Bronchial epithelial cell (primary cell): ENCODE data around the gene ADGRA1. TPM values are rescaled to one million over a fixed set of nuclear protein-coding genes. Genes with fewer than 3 reads are reported as not detected.

Experiments used
- DNase-seq: peaks from one replicate; pipeline ENCODE4 v3.0.0-alpha.2; 2010; ENCODE audit warnings: low read depth
- FAIRE-seq: peaks from 2 replicates; lab custom pipeline; 2011; peaks lifted over from hg19 to GRCh38; lab: Jason Lieb, UNC
- H3K27me3 ChIP-seq: 2 replicates; pipeline ENCODE4 v1.5.1; 2011; ENCODE audit warnings: low read length; ENCODE audit not compliant: control insufficient read depth, insufficient read depth
- H3K36me3 ChIP-seq: 2 replicates; pipeline ENCODE4 v1.5.1; 2011; ENCODE audit warnings: low read length; ENCODE audit not compliant: control insufficient read depth, insufficient read depth
- H3K4me3 ChIP-seq: 2 replicates; pipeline ENCODE4 v1.5.1; 2011; ENCODE audit warnings: mild to moderate bottlenecking, low read depth, low read length, control low read depth
- total RNA-seq: library from RNA; depleted of rRNA; stranded (reverse); fragments of >200 nt; gene quantifications from 2 replicates; pipeline ENCODE4 v1.2.1, GENCODE V29; 2014
- TF ChIP-seq, protein P1 (sequence below): IDR thresholded peaks from 2 replicates; pipeline ENCODE4 v1.5.1; 2011; ENCODE audit warnings: mild to moderate bottlenecking, moderate library complexity, low read length, control low read depth, inconsistent platforms; ENCODE audit not compliant: insufficient read depth, severe bottlenecking

ADGRA1 gene
- not detected in 2 replicates for total RNA-seq

DNA sequence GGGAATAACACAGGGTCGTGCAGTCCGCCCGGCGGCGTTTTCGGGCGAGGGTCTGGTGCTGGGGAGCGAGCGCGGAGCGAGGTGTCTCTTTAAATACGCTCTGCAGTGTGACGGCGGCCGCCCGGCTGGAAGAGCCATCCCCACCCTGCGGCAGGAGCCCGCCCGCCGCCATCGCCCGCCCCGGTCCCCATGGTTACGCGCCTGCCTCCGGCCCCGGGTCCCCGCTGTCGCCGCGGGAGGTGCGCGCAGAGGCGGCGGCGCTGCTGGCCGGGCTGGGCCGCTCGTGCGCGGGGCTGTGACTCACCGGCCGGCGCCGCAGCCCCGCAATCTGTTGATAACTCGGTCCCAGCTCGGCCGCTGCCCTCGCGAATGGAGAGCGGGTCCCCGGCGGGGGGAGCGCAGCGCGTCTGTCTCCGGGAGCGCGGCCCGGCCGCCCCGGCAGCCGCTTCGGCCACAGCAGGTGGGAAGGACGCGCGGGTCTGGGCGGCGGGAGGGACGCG lies at the start of gene ADGRA1:
Gene ADGRA1, plus strand, starts transcription at position 246 of the 500 bp plus-strand sequence. CDS start 986 bp downstream, outside the sequence.
- TF ChIP-seq, protein P1, sequence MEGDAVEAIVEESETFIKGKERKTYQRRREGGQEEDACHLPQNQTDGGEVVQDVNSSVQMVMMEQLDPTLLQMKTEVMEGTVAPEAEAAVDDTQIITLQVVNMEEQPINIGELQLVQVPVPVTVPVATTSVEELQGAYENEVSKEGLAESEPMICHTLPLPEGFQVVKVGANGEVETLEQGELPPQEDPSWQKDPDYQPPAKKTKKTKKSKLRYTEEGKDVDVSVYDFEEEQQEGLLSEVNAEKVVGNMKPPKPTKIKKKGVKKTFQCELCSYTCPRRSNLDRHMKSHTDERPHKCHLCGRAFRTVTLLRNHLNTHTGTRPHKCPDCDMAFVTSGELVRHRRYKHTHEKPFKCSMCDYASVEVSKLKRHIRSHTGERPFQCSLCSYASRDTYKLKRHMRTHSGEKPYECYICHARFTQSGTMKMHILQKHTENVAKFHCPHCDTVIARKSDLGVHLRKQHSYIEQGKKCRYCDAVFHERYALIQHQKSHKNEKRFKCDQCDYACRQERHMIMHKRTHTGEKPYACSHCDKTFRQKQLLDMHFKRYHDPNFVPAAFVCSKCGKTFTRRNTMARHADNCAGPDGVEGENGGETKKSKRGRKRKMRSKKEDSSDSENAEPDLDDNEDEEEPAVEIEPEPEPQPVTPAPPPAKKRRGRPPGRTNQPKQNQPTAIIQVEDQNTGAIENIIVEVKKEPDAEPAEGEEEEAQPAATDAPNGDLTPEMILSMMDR = no peak
- no peaks in the 10 kb centered on the region for H3K27me3 ChIP-seq
- no peaks in the 10 kb centered on the region for H3K36me3 ChIP-seq
- no peak within 1 kb of the TSS for H3K4me3 ChIP-seq
- DNase-seq (no peak), FAIRE-seq (no peak)

- Histone ChIP-seq H3K27me3 (no peaks in the 10 kb centered on the region), H3K36me3 (no peaks in the 10 kb centered on the region), H3K4me3 (no peak overlapping the region)
- DNase-seq (no peak), FAIRE-seq (no peak)
- TF ChIP-seq, protein P1 = no peak
Observed at GRCh38 chr10:133038036-133038823, 49.5 kb upstream of the ADGRA1 start.

DNA sequence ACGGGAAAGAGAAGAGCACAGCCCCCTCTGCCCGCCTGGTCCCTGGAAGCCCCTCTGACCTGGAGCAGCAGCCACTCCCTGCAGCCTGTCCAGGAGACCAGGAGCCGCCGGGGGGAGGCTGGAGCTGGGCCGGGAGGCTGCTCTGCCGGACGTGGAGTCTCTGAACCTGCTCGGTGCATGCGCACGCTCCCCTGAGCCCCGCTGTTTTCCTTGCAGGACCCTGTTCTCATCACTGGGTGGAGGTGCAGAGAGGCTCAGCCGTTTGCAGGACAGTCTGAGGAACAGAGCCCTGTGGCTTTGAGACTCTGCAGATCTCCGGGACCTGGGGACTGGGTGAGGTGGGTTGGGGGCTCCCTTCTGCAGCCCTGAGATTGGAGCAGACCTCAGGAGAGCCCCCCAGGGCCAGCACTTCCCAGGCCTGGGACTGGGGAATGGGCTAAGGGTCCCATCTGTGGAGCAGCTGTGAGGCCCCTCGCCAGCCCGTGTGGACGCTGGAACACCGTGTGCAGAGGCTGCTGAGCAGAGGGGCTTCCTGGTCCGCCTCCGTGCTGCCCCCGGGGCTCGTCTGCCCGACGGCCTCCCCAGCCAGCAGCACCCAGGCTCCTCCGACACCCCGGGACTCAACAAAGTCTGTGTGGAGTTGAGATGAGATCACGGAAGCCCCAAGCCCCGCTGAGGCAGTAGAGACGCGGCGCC lies 48.5 kb upstream of the ADGRA1 start:
- H3K36me3 ChIP-seq = no peaks in the 10 kb centered on the region
- no peaks in the 10 kb centered on the region for H3K27me3 ChIP-seq
- FAIRE-seq (no peak), DNase-seq (no peak)
- TF ChIP-seq, protein P1 = no peak
- H3K4me3 ChIP-seq = no peak overlapping the region

DNA sequence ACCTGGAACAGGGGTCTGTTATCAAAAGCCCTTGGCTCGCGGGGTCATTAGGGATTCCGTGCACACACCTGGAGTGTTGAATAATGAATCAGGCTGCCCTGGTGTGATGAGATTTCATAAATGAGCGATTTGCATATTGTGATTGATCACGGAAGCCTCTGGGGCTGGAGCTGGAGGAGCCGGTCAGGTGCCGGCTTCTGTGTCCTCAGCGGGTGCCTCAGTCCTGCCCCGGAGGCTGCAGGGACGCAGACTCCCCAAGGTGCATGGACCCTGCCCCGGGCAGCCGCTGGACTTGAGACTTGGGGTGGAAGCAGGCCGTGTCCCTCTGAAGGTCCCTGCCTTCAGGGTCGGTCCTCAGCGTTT lies 47.9 kb upstream of the ADGRA1 start:
- H3K36me3 ChIP-seq = no peaks in the 10 kb centered on the region
- DNase-seq (no peak), FAIRE-seq (no peak)
- H3K4me3 ChIP-seq = no peak overlapping the region
- no peaks in the 10 kb centered on the region for H3K27me3 ChIP-seq
- TF ChIP-seq, protein P1 = no peak

- DNase-seq (no peak), FAIRE-seq (no peak)
- Histone ChIP-seq H3K4me3 (no peak overlapping the region), H3K27me3 (no peaks in the 10 kb centered on the region), H3K36me3 (no peaks in the 10 kb centered on the region)
- TF ChIP-seq, protein P1 = no peak
Observed at GRCh38 chr10:133040198-133040597, 47.5 kb upstream of the ADGRA1 start.
